Activated T-helper 1 cell treated with anti-CD3 and anti-CD28 coated beads, Interleukin-2, amount 50 U/mL, for 16 hours (primary cell): ENCODE data around the gene OXLD1.
A peak's percentile ranks its signal among the peaks of the same experiment; 100 is the strongest.

ENCODE experiments used
- DNase-seq, 2 donors: peaks; one replicate each; pipeline ENCODE4 v3.0.0-alpha.2; 2020; ENCODE audit warnings: low read depth in 1 of 2, low spot score in 1 of 2

OXLD1 gene

DNA sequence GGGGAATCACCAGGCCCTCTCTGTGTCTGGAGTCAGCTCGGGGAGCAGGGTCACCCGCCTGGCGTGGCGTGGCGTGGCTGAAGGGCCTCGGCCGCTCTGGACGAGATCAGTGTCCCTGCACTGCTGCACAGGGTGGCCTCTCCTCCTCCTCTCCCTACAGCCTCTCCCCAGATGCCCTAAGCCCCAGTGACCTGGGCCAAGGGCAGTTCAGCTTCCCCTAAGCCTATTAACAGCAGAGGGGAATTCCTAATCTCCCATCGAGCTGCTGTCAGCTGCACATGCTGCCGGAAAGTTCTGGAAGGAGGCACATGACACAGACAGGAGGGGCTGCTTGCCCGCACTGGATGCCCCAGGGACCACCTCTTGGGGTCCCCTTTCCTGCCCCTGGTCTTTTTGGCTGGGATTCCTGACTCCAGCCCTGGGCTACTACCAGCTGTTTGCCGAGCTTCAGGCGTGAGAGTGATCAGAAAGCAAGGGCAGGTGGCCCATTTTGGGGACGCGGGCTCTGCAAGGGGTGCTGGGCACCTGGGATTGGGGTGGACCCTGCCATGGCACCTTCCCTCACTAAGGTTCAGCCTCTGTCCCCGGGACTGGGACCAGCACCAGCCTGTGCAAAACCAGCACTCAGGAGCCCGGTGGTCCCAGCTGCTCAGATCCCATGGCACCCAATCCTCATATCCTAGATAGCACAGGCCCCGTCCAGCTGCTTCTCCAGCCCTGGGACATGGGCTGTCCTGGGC is 10.9 kb downstream of the OXLD1 start:
- DNase-seq, result no peak

DNA sequence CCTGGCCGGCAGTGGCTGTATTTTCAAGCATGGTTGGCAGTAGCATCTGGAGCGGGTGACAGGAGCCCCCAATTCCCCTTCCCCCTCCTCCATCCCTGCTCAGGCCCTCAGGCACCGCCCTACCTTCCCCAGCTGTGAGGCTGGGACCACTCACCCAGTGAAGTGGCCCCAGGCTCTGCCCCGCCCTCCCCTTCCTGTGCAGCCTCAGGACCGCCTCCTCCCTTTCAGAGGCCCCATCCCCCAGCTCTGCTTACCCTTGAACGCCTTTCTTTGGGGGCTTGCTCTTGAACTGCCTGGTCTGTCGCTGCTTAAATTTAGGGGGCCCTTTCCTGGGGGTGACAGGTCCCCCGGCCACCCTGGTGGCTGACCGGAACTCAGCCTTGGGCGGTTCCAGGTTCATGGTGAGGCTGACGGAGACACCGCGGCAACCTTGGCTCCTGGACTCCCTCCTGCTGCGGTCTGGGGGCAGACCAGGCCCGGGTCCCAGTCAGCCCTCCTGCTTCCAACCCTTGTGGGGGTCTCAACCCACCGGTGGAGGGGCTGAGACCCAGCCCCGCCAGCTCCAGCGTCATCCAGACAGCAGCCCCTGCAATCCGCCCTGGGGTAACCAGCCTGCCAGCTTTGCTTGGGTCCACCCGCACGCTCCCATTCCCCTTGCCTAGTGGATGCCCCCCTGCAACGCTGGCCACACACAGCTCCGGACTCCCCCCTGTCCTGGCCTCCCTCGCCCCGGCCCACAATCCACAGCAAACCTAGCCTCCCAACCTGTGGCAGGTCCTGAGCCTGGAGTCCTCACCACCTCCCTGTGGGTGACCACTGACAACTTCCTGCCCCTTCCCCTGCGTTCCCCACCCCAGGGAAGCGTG is 13.3 kb downstream of the OXLD1 start:
- no peak for DNase-seq

DNA sequence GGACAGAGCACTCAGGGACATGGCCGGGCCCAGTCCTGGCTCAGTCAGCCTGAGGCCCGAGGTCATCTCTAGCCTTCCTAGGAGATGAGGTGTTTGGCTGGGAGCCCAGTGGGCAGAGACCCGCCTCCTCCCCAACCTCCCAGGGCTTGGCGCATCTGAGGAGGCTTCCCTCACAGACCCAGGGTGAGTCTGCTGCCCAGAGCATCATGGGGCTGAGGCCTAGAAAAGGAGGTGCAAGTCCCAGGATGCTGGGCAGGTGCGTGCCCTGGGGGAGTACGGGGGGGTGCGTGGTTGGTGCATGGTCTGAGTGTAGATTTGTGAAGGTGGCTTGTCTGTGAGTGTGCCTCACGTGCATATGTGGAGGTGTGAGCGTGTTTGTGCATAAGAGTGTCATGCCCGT is 14.7 kb downstream of the OXLD1 start:
- no peak for DNase-seq

DNA sequence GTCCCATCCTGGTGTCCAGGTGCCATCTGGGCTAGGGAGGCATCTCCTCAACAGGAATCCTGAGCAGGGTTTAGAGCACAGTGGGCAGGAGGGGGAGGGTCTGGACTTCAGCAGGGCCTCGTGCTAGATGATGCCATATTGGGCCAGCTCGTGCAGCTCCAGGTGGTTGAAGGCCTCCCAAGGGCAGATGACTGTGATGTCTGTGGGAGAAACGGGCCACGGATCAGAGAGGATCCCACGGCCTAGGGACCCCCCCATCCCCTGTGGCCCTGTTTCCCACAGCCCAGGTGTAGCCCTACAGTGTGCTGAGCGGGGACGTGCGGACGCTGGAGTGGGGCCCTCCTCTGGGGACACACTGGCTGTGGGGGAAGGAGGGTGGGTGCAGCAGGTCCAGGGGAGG is 15.5 kb downstream of the OXLD1 start:
- DNase-seq, result no peak

DNA sequence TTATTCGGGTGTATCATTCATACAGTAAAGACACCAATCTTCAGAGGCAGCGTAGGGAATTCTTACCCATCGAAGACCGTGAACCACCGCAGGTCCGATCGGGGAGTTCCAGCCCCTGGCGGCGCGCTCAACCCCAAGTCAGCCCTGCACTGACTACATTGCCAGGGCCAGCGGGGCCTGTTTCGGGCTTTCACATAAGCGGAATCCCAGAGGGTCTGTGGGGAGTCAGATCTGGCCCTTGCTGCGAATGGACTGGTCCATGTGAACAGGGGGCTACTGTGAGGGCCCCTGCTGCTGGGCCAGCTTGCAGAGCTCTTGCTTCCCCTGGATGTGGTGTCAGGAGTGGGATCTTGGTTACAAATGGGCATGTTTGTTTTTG is 17.7 kb downstream of the OXLD1 start:
- DNase-seq, result no peak

DNA sequence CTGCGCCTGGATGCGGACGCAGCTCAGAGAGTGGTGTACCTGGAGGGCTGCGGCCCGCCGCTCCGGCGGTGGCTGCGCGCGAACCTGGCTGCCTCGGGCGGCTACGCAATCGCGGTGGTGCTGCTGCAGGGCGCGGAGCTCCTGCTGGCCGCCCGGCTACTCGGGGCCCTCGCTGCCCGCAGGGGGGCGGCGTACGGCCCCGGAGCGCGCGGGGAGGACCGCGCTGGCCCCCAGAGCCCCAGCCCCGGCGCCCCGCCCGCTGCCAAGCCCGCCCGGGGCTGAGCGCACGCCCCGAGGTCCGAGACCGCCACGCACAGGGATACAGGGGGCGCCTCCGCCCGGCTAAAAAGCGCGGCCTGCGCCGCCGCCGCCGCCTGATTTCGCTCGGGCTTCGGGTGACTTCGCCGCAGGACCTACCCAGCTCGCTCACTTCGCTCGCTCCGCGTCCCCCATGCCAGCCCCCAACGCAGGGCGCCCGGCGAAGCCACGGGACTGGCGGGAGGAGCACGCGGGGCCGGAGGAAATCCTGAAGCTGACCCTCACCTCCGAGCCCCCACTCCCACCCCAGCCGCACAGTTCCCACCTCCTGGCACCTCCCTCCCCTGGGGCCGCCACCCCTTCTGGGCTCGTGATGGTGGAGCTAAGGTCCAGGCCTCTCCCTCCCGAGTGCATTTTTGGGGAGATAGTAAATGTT is 18.2 kb downstream of the OXLD1 start:
- no peak for DNase-seq

DNA sequence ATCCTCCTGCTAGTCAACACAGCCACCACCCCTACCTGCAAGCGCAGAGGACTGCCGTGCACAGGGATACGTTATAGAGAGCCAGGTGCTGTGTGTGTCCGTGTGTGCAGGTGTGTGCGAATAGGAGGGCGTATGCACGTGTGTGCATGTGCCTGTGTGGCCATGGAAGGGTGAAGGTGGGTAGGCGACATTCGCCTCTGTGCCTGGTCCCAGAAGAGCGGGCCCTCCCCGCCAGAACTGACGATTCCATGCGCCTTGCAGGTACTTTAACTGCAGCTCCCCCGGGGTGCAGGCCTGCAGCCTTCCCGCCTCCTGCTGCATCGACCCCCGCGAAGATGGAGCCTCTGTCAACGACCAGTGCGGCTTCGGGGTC is 18.8 kb downstream of the OXLD1 start:
- no peak for DNase-seq

DNA sequence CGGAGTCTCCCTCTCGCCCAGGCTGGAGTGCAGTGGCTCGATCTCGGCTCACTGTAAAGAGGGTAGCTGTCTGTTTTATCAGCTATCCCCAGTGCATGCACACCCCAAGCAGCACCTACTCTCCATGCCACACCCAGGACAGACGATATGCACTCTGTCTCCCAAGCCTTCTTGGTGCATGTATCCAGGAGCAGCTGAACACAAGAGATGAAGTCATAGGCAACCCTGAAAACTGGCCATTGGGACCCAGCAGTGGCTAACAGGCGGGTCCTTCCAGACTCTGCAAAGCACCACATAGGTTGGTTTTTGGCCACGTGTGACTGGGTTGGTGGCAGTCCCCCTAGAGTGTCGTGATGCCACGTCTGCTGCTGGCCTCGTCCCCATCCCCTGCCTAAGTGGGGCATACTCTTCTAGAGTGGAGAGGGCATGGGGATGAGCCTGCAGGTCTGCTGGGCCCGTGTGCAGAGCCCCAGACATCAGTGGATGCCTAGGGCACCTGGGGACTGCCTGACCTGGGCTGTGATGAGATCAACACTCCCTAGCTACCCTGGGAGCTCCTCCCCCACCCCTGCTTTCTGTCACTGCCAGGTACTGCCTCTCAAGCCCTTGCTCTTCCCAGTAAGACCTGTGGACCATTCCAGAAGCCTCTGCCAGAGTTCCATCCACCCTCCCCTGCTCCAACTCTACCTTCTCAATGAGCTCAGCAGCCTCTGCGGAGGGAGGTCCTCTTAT is 19.4 kb downstream of the OXLD1 start:
- no peak for DNase-seq

DNA sequence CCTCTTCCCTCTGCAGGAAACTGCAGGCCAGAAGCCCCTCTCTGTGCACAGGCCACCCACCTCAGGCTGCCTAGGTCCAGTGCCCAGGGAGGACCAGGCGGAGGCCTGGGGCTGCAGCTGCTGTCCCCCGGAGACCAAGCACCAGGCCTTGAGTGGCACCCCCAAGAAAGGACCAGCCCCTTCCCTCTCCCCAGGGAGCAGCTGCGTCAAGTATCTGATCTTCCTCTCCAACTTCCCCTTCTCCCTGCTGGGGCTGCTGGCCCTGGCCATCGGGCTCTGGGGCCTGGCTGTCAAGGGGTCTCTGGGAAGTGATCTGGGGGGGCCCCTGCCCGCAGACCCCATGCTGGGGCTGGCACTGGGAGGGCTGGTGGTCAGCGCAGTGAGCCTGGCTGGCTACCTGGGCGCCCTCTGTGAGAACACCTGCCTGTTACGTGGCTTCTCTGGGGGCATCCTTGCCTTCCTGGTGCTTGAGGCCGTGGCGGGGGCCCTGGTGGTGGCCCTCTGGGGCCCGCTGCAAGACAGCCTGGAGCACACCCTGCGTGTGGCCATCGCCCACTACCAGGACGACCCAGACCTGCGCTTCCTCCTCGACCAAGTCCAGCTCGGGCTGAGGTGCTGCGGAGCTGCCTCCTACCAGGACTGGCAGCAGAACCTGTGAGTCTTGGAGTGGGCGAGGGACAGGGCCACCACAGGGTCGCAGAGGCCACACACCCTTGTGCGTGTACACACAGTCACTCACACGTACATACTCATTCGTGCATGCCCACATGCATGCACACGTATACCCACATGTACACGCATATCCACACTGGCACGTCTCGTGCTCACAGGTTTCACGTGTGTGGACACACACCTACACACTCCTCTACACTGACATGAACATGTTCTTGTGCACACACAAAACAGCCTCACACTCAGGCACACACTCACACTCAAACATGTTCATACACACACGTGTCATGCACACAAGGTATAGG is 21.1 kb downstream of the OXLD1 start:
- no peak for DNase-seq

DNA sequence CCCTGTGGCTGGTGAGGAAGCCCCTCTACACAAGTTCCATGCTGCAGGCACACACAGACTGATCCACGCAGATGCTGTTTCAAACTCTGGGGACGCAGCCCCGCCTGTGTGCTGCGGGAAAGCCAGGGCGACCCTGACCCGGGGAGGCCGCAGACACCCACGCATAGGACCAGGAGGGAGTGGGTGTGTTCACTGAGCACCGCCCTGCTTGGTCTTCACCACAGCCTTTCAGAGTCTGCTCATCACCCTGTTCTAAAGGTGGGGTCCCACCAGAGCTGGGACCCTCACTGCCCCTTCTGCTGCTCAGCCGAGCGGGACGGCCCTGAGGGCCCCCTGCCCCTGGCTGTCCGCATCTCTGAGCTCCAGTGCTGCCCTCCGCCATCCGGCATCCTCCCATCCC is 21.9 kb downstream of the OXLD1 start:
- no peak for DNase-seq

DNA sequence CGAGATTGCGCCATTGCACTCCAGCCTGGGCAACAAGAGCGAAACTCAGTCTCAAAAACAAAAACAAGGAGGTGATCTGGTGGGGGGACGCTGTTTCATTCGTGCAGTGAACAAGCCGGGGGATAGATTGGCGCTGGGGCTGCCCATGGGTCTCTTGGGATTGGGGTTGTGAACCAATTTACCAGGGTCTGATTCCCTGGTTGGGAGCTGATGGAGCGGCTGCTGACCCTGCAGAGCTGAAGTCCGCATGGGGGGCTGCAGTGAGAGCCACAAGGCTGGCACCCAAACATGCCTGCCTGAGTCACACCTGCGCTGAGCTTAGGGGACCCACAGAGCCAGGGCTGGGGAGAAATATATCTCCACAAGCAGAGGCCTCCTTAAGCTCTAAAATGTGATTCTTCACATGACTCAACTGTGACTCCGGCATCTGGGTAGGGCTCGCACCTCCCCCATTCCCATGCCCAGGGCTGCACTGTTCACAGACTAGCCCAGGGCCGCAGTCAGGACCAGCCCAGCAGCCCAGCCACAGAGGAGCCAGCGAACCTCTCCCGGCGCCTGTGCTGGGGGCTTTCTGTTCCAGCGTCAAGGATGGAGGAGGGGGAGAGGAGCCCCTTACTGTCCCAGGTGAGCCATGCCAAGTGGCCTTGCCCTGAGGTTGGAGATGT is 24.4 kb downstream of the OXLD1 start:
- DNase-seq, result no peak

DNA sequence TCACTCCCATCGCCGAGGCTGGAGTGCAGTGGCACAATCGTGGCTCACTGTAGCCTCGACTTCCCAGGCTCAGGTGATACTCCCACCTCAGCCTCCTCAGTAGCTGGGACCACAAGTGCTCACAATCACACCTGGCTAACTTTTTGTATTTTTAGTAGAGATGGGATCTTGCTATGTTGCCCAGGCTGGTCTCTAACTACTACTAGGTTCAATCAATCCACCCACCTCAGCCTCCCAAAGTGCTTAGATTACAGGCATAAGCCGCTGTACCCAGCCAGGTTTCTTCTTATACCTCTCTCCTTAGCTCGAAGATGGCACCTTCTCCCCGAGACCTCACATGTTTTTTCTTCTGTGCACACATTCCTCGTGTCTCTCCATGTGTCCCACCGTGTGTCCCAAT is 26.4 kb downstream of the OXLD1 start:
- no peak for DNase-seq

DNA sequence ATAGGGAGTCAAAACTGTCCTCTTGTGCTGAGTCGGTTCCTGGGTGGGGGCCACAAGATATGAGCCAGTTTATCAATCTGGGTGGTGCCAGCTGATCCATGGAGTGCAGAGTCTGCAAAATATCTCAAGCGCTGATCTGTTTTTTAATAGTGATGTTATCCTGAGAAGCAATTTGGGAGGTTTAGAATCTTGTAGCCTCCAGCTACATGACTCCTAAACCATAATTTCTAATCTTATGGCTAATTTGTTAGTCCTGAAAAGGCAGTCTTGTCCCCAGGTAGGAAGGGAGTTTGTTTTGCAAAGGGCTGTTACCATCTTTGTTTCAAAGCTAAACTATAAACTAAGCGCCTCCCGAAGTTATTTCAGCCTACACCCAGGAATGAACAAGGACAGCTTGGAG is 27.7 kb downstream of the OXLD1 start:
- DNase-seq, result no peak

DNA sequence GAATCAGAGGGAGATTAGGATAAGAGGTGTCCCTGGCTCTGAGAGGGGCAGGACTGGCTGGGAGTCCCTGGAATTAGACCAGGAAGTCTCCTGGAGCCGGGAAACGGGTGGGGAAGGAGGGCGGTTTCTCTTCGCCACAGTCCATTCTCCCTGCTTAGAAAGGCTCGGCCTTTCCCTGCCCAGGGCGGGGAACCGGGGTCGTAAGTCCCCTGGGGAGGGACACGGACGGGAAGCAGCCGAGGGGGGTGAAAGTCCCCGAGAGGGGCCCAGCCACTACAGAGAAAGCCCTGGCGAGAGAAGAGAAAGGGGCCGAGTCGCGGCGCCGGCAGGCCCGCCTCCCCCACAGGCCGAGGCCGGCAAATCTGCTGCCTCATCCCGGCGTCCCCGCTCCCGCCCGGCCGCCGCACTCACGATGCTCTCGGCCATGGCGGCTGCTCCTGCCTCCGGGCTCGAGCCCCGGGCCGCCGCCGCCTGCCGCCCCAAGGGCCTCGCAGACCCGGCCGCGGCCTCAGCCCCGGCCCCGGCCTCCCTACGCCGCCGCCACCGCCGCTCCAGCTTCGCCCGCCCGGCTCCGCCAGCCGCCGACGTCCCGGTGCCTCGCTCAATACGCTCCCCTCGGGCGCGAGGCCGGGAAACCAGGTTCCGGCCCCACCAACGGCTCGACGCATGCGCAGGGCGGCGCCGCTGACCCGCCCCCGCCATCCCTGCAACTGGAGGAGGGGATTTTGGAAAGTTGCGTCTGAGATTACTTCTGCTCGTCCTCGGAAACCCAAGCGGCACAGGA is 29.7 kb downstream of the OXLD1 start, which contains the start of the genes NPLOC4 and TSPAN10:
Gene NPLOC4 (minus strand): TSS at position 608 of the 784 bp plus-strand sequence. CDS start 182 bp downstream, at position 426.
Gene TSPAN10 (plus strand): TSS at position 692 of the 784 bp plus-strand sequence. CDS start 5,217 bp downstream, outside the sequence.
- peak; percentile 66 to 78 for DNase-seq

DNA sequence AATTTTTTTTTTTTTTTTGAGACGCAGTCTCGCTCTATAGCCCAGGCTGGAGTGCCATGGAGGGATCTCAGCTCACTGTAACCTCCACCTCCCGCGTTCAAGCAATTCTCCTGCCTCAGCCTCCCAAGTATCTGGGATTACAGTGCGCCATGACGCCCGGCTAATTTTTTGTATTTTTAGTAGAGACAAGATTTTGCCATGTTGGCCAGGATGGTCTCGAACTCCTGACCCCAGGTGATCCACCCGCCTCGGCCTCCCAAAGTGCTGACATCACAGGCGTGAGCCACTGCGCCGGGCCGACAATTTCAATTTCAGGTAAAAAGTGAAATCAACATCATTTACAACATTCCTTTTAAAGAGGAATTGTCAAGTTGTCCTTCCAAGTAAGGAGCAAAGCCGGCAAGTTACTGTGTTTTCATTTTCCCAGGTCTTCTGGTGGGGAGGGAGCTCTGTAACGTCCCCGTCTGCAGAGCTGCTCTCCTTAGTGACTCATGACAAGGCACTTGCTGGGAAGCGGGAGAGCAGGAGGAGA is 30.4 kb downstream of the OXLD1 start:
- DNase-seq, result no peak

DNA sequence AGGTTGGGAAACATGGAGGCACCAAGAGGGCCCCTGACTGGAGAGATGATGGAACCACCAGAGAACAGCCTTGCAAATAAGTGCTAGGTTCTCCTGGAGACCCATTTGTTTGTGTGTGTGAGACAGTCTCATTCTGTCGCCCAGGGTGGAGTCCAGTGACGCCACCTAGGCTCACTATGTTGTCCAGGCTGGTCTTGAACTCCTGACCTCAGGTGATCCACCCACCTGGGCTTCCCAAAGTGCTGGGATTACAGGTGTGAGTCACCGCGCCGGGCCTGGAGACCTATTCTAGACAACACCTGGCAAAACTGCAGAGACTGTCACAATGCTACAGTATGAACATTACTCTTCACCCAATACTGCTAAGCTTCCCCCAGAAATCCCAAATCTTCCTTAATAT is 31.0 kb downstream of the OXLD1 start:
- no peak for DNase-seq

DNA sequence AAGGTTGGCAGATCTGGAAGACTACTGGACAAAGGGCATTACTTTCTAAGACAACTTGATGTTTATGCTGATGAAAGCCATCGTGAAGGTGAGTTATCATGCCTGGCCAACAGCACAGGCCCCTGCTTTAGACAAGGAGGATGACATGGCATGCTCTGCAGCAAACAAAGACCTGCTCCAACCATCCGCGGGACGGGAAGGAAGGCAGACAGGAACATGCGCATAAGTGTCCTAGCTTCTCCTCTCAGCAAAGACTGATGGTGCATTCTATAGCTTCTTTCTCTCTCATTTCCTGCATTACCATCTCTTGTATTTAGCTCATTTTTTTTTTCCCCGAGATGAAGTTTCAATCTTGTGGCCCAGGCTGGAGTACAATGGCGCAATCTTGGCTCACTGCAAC is 34.9 kb downstream of the OXLD1 start:
- DNase-seq, result no peak

DNA sequence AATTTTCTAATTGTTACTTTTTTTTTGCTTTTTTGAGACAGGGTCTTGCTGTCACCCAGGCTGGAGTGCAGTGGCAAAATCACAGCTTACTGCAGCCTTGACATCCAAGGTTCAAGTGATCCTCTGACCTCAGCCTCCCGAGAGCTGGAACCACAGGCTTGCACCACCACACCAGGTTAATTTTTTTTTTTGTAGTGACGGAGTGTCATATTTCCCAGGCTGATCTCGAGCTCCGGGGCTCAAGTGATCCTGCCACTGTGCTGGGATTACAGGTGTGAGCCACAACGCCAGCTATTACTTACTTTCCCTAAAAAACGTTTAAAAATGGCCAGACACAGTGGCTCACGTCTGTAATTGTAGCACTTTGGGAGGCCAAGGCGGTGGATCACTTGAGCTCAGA is 36.1 kb downstream of the OXLD1 start:
- DNase-seq, result no peak
